Breast epithelium (tissue), 4 donors: ENCODE measurements around the gene LOXL3. TPM values are rescaled to one million over a fixed set of nuclear protein-coding genes. Genes with fewer than 3 reads are reported as not detected.

Experiments
- DNase-seq, 2 donors: peaks; one replicate each; pipeline ENCODE4 v3.0.0-alpha.2; 2019; ENCODE audit warnings: low spot score in 2 of 2
- H3K27ac ChIP-seq, 2 donors: fragments of 200-600 bp; sonication (generic) in 1 of 2; one replicate each; pipeline ENCODE4 v1.5.1; 2016 to 2019; ENCODE audit warnings: mild to moderate bottlenecking in 1 of 2
- H3K27me3 ChIP-seq, 2 donors: fragments of 200-600 bp; sonication (generic) in 1 of 2; one replicate each; pipeline versions ENCODE4 v1.5.1 to v1.6.0; 2017 to 2019; ENCODE audit warnings: control low read depth in 1 of 2, mild to moderate bottlenecking in 1 of 2
- H3K36me3 ChIP-seq: fragments of 200-600 bp; one replicate; pipeline ENCODE4 v1.5.1; 2019
- H3K4me1 ChIP-seq, 2 donors: fragments of 200-600 bp; sonication (generic); one replicate each; pipeline ENCODE4 v1.5.1; 2016 to 2019; ENCODE audit warnings: control low read depth in 1 of 2
- H3K4me3 ChIP-seq, 3 donors: fragments of 200-600 bp; sonication (generic); 1 replicate in 2 of 3; 2 replicates in 1 of 3; pipeline ENCODE4 v1.5.1; 2016 to 2019; ENCODE audit warnings: mild to moderate bottlenecking in 3 of 3, moderate library complexity in 2 of 3
- H3K9me3 ChIP-seq, 2 donors: fragments of 200-600 bp; sonication (generic) in 1 of 2; one replicate each; pipeline ENCODE4 v1.5.1; 2016 to 2019; ENCODE audit warnings: control low read depth in 1 of 2
- CTCF ChIP-seq, 3 donors: fragments of 450-650 bp; IDR thresholded peaks; one replicate each; pipeline ENCODE4 v1.5.1; 2016 to 2017; ENCODE audit warnings: antibody characterized with exemption in 3 of 3, mild to moderate bottlenecking in 3 of 3, moderate library complexity in 3 of 3
- POLR2A ChIP-seq: fragments of 450-650 bp; IDR thresholded peaks from one replicate; pipeline ENCODE4 v1.6.1; 2016; ENCODE audit warnings: antibody characterized with exemption, mild to moderate bottlenecking, moderate library complexity
- POLR2AphosphoS5 ChIP-seq, 3 donors: sonication (generic); formaldehyde crosslinking; IDR thresholded peaks; one replicate each; pipeline ENCODE4 v1.6.1; 2017; ENCODE audit warnings: antibody characterized with exemption in 3 of 3
- intact Hi-C: fragments of 100-400 bp; cut with DNase I; formaldehyde crosslinking; loops from one replicate; pipeline ENCODE4 v1.15.1; 2023; ENCODE audit warnings: low total_unique reads
- total RNA-seq, 3 donors: library from RNA; depleted of rRNA; stranded (reverse); fragments of >200 nt; gene quantifications; one replicate each; pipeline ENCODE4 v1.1.0, GENCODE V29; 2016

Gene LOXL3
- total RNA-seq, 3 donors from 2014 or later = 3.7 to 7.8 (median 6.6) TPM

- no peak overlapping the region for H3K4me3 ChIP-seq
- intact Hi-C loops = no loop called here
- peaks cover 0 to 17% of the 10 kb centered on the region in 2 donors for H3K4me1 ChIP-seq
- H3K27me3 ChIP-seq = peaks cover 13 to 34% of the 10 kb centered on the region in 2 donors
- no peak for DNase-seq
- no peaks in the 10 kb centered on the region for H3K9me3 ChIP-seq
- no peak for TF ChIP-seq CTCF (IDR thresholded peaks at IDR 0.05)
- no peak for TF ChIP-seq POLR2A
- TF ChIP-seq POLR2AphosphoS5 (IDR thresholded peaks at IDR 0.05) = no peak
- H3K27ac ChIP-seq = no peak overlapping the region
- no peaks in the 10 kb centered on the region for H3K36me3 ChIP-seq
Observed at GRCh38 chr2:74510272-74510671, 43.5 kb downstream of the LOXL3 start.

- TF ChIP-seq CTCF (IDR thresholded peaks at IDR 0.05) (no peak), POLR2AphosphoS5 (IDR thresholded peaks at IDR 0.05) (no peak), POLR2A (no peak)
- peaks cover 1 to 12% of the 10 kb centered on the region in 2 donors for H3K27me3 ChIP-seq
- H3K9me3 ChIP-seq = no peaks in the 10 kb centered on the region
- H3K36me3 ChIP-seq = no peaks in the 10 kb centered on the region
- intact Hi-C loops = no loop called here
- DNase-seq = peak in 1 of 2 donors; percentile 37
- peak overlapping the region; percentile 99 for H3K27ac ChIP-seq
- peak overlapping the region; percentile 63 to 87 (median 82) for H3K4me3 ChIP-seq
- H3K4me1 ChIP-seq = peaks cover 0 to 19% of the 10 kb centered on the region in 2 donors
Observed at GRCh38 chr2:74507926-74508520, 45.7 kb downstream of the LOXL3 start.

- H3K27me3 ChIP-seq = peaks cover 0 to 5% of the 10 kb centered on the region in 2 donors
- H3K9me3 ChIP-seq = no peaks in the 10 kb centered on the region
- DNase-seq = peak; percentile 98 to 99
- peak within 1 kb of the TSS; percentile 63 to 87 (median 82) for H3K4me3 ChIP-seq
- H3K27ac ChIP-seq = peak within 1 kb of the TSS; percentile 99
- peaks cover 0 to 19% of the 10 kb centered on the region in 2 donors for H3K4me1 ChIP-seq
- peak in 1 of 3 donors; percentile 17 for TF ChIP-seq CTCF (IDR thresholded peaks at IDR 0.05)
- peak; percentile 89 to 95 (median 94) for TF ChIP-seq POLR2AphosphoS5 (IDR thresholded peaks at IDR 0.05)
- peak; percentile 13 for TF ChIP-seq POLR2A
- intact Hi-C loops = no loop called here
- no peaks in the 10 kb centered on the region for H3K36me3 ChIP-seq
Observed at GRCh38 chr2:74507145-74507925, 46.4 kb downstream of the LOXL3 start, which contains the start of gene PCGF1. Gene PCGF1 (minus strand): TSS chr2:74507695. CDS start chr2:74507668, 27 bp downstream.

GRCh38 chr2:74505448-74506246, 48.1 kb downstream of the LOXL3 start:
- no peak for DNase-seq
- TF ChIP-seq POLR2A (no peak), POLR2AphosphoS5 (IDR thresholded peaks at IDR 0.05) (no peak)
- intact Hi-C loops = no loop called here
- no peaks in the 10 kb centered on the region for H3K36me3 ChIP-seq
- H3K27me3 ChIP-seq = no peaks in the 10 kb centered on the region
- H3K27ac ChIP-seq = peak overlapping the region in 1 of 2 donors; percentile 42
- H3K4me3 ChIP-seq = peak overlapping the region in 2 of 3 donors; percentile 16 to 87
- peaks cover 0 to 19% of the 10 kb centered on the region in 2 donors for H3K4me1 ChIP-seq
- H3K9me3 ChIP-seq = no peaks in the 10 kb centered on the region

- TF ChIP-seq POLR2A = no peak
- no peak for TF ChIP-seq CTCF (IDR thresholded peaks at IDR 0.05)
- Histone ChIP-seq H3K36me3 (no peaks in the 10 kb centered on the region), H3K27ac (peak overlapping the region in 1 of 2 donors; percentile 89), H3K27me3 (peaks cover 0 to 4% of the 10 kb centered on the region in 2 donors), H3K4me3 (peak overlapping the region in 2 of 3 donors; percentile 68 to 72), H3K9me3 (no peaks in the 10 kb centered on the region), H3K4me1 (peaks cover 0 to 19% of the 10 kb centered on the region in 2 donors)
- intact Hi-C loops = no loop called here
- DNase-seq = no peak
Observed at GRCh38 chr2:74504591-74504990, 49.2 kb downstream of the LOXL3 start.
